ENCODE data around the gene COX4I2. TPM values are rescaled to one million over a fixed set of nuclear protein-coding genes. Genes with fewer than 3 reads are reported as not detected.
A peak's percentile ranks its signal among the peaks of the same experiment; 100 is the strongest.

Gene COX4I2
- total and polyA plus RNA-seq, 2 donors from 2014 or later, result 1.3 to 6.9 TPM

DNA sequence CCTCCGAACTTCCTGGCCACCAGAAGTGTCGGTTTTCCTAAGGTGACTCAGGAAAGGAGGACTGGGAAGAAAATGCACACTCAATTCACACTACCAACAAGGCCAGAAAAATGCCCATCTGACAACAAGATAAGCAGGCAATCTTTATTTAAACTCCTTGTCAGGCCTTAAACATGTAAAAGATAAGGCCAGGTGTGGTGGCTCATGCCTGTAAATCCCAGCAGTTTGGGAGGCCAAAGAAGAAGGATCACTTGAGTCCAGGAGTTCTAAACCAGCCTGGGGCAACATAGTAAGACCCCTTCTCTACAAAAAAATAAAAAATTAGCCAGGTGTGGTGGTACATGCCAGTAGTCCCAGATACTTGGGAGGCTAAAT is 40.2 kb upstream of the COX4I2 start:
- Histone ChIP-seq H3K4me1 (ENCODE audit: control insufficient read depth in 2 of 3, insufficient read depth in 2 of 3, low read depth in 1 of 3, low read length in 3 of 3) (peaks cover 2 to 10% (median 8%) of the 10 kb centered on the region in 3 donors), H3K9ac (ENCODE audit: low read length in 3 of 3) (peak overlapping the region in 1 of 3 donors; percentile 10), H3K4me3 (ENCODE audit: low read length in 3 of 3) (no peak overlapping the region), H3K27ac (ENCODE audit: low read depth in 2 of 2, low read length in 2 of 2) (no peak overlapping the region), H3K36me3 (ENCODE audit: control insufficient read depth in 2 of 3, insufficient read depth in 3 of 3, low read length in 3 of 3) (no peaks in the 10 kb centered on the region), H3K27me3 (ENCODE audit: control insufficient read depth, insufficient read depth, low read length) (no peaks in the 10 kb centered on the region), H3K9me3 (ENCODE audit: control insufficient read depth in 2 of 3, insufficient read depth in 1 of 3, low read length in 3 of 3) (no peaks in the 10 kb centered on the region)
- no peak for DNase-seq
- no peak for FAIRE-seq
- TF ChIP-seq, protein P1, sequence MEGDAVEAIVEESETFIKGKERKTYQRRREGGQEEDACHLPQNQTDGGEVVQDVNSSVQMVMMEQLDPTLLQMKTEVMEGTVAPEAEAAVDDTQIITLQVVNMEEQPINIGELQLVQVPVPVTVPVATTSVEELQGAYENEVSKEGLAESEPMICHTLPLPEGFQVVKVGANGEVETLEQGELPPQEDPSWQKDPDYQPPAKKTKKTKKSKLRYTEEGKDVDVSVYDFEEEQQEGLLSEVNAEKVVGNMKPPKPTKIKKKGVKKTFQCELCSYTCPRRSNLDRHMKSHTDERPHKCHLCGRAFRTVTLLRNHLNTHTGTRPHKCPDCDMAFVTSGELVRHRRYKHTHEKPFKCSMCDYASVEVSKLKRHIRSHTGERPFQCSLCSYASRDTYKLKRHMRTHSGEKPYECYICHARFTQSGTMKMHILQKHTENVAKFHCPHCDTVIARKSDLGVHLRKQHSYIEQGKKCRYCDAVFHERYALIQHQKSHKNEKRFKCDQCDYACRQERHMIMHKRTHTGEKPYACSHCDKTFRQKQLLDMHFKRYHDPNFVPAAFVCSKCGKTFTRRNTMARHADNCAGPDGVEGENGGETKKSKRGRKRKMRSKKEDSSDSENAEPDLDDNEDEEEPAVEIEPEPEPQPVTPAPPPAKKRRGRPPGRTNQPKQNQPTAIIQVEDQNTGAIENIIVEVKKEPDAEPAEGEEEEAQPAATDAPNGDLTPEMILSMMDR (IDR thresholded peaks at IDR 0.05; ENCODE audit: borderline replicate concordance, extremely low read depth, insufficient read depth), result no peak
- intact Hi-C loops (cut with DNase I), result no loop called here

DNA sequence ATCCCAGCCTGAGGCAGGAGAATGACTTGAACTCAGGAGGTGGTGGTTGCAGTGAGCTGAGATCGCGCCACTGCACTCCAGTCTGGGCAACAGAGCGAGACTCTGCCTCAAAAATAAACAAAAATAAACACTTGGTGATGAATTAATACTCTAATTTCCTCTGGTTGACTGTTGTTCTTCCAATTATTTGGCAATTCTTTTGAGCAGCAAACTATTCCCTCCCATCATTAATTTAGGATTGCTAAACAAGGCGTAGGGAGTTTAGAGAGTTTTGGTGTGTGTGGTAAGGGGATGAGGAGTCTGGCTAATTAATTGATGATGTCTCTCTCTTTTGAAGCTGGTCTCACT is 35.3 kb upstream of the COX4I2 start:
- Histone ChIP-seq H3K4me3 (ENCODE audit: low read length in 3 of 3) (no peak overlapping the region), H3K9me3 (ENCODE audit: control insufficient read depth in 2 of 3, insufficient read depth in 1 of 3, low read length in 3 of 3) (no peaks in the 10 kb centered on the region), H3K4me1 (ENCODE audit: control insufficient read depth in 2 of 3, insufficient read depth in 2 of 3, low read depth in 1 of 3, low read length in 3 of 3) (peaks cover 0 to 8% (median 6%) of the 10 kb centered on the region in 3 donors), H3K9ac (ENCODE audit: low read length in 3 of 3) (peak overlapping the region in 1 of 3 donors; percentile 2), H3K27ac (ENCODE audit: low read depth in 2 of 2, low read length in 2 of 2) (peak overlapping the region in 1 of 2 donors; percentile 33), H3K36me3 (ENCODE audit: control insufficient read depth in 2 of 3, insufficient read depth in 3 of 3, low read length in 3 of 3) (no peaks in the 10 kb centered on the region), H3K27me3 (ENCODE audit: control insufficient read depth, insufficient read depth, low read length) (no peaks in the 10 kb centered on the region)
- intact Hi-C loops (cut with DNase I), result no loop called here
- FAIRE-seq (no peak), DNase-seq (no peak)
- TF ChIP-seq, protein P1 (IDR thresholded peaks at IDR 0.05; ENCODE audit: borderline replicate concordance, extremely low read depth, insufficient read depth), result no peak

DNA sequence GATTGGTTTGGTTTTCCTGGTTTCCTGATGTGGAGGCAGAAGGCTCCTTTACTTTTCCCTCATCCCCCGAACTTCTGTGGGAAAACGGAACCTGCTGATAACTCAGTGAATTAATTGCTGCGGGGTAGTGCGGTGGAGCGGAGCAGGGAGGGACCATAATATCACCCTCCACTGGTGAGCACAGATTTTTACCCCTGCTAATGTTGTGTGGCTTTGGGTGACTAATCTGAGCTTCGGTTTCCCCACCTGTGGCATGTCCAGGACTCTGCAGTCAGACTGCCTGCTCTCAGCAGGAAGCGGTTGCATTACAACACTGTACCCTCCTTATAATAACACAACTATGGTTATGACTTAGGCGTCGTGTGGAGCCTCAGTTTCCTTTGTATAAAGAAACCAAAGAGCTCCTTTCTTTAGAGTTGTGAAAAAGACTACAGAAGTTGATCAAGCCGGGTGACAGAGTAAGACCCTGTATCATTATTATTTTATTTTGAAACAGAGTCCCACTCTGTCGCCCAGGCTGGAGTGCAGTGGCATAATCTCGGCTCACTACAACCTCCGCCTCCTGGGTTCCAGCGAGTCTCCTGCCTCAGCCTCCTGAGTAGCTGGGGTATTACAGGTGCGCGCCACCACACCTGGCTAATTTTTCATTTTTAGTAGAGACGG is 34.8 kb upstream of the COX4I2 start:
- TF ChIP-seq, protein P1 (IDR thresholded peaks at IDR 0.05; ENCODE audit: borderline replicate concordance, extremely low read depth, insufficient read depth), result no peak
- Histone ChIP-seq H3K9ac (ENCODE audit: low read length in 3 of 3) (peak overlapping the region in 1 of 3 donors; percentile 2), H3K4me1 (ENCODE audit: control insufficient read depth in 2 of 3, insufficient read depth in 2 of 3, low read depth in 1 of 3, low read length in 3 of 3) (peaks cover 0 to 9% (median 8%) of the 10 kb centered on the region in 3 donors), H3K27ac (ENCODE audit: low read depth in 2 of 2, low read length in 2 of 2) (peak overlapping the region; percentile 14 to 33), H3K9me3 (ENCODE audit: control insufficient read depth in 2 of 3, insufficient read depth in 1 of 3, low read length in 3 of 3) (no peaks in the 10 kb centered on the region), H3K27me3 (ENCODE audit: control insufficient read depth, insufficient read depth, low read length) (no peaks in the 10 kb centered on the region), H3K4me3 (ENCODE audit: low read length in 3 of 3) (no peak overlapping the region), H3K36me3 (ENCODE audit: control insufficient read depth in 2 of 3, insufficient read depth in 3 of 3, low read length in 3 of 3) (no peaks in the 10 kb centered on the region)
- intact Hi-C loops (cut with DNase I), result no loop called here
- FAIRE-seq (no peak), DNase-seq (peak in 3 of 5 donors; percentile 37 to 69 (median 67))
